HG02870 (cell line): ENCODE measurements around the gene SIRT7.
A peak's percentile ranks its signal among the peaks of the same experiment; 100 is the strongest.

ENCODE experiments used
- ATAC-seq: cut with Tn5 transposase; IDR thresholded peaks from one replicate; pipeline ENCODE4 v1.9.1; 2021; ENCODE audit warnings: mild to moderate bottlenecking, moderate library complexity; ENCODE audit not compliant: unreplicated experiment

Gene SIRT7

DNA sequence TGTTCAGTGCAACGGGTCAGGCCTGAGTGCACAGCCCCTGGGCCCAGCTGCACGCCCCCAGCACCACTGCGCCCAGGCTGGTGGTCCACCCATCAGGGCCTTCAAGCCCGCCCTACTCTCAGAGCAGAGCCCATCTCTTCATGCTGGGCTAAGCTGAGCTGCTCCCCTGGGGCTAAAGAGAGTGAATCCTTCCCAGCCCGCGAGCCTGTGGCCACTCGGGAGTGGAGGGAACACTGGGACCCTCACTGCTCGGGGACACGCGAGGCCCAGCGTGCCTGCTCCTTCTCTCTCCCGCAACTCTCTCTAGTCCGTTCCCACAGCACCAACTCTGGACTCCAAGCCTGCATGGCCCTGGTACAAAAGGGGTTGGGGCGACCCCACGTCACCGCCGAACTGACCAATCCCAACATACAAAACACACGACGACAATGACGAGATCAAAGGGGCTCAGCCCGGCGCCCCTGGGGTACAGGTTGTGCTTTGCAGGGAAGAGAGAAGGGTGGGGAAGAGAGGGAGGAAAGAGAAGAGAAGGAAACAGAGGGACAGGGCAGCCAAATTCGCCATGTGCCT, 4.1 kb upstream of the SIRT7 start:
- no peak for ATAC-seq

DNA sequence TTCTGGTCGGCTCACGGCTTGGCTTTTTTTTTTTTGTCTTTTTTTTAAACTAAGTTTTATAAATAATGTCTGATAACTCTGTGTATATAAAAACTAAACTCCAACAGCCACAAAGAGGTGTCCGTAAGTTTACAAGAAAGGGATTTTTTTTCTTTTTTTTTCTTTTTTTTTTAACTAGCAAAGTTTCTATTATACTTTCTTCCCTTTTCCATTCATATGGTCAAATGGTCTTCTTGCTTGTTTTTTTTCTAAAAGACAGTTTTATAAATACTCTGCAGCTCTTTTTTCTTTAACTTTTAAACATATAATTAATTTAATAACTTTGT, 3.5 kb upstream of the SIRT7 start:
- ATAC-seq: no peak

DNA sequence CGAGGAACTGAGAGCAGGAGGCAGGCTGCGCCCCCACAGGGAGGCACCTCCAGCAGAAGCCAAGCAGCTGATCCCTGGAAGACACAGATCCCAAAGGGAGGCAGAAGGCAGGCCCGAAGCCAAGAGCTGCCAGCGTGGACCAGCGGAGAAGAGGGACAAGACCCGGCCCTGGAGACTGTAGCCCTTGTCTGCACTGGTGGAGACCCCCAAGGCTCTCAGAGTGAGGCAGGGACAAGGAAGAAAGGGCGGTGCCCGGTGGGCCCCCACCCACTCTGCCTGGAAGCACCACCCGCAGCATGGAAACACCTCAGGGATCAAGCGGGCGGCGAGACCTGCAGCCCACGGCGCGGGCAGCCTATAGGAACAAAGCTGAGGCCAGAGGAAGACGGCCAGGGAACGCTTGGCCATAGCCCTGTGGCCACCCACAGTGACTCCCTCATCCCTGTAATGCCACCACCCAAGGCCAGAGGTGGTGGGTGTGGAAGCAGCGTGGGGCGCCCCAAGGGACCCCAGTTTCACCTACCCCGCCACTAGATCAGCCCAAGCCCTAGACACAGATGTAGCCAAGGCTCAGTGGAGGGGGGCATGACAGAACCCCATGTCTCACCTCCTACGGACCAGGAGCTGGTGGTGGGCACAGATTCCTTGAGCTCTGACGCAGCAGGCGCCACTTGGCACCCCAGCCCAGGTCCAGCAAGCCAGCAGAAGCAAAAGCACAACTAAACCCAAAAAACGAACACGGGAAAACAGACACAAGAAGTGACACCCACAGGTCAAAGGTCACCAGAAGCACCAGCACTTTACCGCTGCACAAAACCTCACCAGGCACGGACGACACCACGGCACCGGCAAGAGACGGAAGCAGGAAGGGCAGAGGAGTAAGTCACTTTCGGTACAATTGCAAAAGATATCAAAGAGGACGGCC, 2.9 kb upstream of the SIRT7 start:
- no peak for ATAC-seq

DNA sequence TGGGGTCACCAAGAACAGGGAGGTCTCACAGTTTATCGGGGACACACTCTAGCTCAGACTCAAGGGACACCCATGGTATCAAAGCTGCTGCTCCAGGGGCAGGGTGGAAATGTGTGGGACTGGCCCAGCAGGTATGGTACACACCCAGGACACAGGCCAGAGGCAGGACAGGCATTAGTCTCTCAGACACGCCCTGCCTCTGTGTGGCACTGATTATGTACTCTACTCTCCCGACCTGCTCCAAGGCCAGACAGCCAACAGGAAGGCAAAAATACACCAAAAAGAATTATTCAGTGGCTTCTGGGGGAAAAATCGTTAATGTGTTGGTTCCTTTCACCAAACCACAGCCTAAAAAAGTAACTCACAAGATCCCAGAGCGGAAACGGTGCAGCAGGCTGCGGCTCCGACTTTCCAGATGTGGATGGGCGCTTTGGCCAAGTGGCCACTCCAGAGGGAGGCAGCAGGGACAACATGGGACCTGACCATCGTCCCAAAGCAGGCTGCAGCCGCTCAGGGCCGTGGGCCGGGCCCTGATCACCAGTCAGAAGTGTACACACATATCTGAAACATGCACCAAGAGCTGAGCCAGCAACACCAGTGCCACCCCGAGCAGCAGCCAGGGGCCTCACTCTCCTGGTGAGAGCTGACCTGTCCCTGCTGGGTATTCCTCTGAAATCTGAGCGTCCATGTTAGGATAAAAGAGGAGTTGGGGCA, 1.0 kb upstream of the SIRT7 start:
- ATAC-seq: no peak

DNA sequence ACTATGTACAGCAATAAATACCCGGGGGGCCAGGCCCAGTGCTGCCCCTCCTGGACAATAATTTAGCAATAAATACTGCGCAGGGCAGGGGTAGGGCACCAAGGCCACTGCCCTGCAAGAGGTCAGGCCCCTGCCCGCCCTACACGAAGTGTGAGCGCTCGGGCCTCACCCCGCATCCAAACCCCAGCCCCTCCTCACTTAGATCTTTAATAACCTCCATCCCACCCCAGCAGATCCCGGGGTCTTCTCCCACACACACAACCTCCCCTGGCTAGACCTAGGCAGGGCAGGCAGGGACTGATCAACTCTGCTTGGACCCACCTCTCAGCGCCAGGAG, 325 bp upstream of the SIRT7 start:
- ATAC-seq: peak; percentile 7

DNA sequence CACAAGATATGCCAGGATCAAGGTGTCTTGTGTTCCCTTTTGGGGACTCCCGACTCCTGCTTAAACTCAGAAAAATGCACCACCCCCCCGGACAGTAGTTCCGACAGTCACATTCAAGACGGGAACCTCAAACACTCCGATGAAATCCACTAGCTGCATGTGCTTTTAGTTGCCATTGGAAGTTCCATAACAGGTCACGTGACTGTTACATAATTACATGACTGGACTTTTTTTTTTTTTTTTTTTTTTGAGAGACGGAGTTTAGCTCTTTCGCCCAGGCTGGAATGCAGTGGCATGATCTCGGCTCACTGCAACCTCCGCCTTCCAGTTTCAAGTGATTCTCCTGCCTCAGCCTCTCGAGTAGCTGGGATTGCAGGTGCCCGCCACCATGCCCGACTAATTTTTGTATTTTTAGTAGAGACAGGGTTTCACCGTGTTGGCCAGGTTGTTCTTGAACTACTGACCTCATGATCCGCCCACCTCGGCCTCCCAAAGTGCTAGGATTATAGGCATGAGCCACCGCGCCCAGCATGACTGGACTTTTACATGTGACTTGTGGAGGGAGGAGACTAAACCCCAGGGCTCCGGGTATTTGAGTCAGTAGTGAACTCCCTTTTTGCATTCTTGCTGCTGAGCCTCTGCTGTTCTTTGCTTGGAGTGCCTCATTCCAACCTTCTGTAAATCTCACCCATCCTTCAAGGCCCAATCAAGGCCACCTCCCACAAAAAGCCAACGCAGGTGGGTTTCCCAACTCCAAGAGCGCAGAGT, 1.6 kb downstream of the SIRT7 start:
- no peak for ATAC-seq

DNA sequence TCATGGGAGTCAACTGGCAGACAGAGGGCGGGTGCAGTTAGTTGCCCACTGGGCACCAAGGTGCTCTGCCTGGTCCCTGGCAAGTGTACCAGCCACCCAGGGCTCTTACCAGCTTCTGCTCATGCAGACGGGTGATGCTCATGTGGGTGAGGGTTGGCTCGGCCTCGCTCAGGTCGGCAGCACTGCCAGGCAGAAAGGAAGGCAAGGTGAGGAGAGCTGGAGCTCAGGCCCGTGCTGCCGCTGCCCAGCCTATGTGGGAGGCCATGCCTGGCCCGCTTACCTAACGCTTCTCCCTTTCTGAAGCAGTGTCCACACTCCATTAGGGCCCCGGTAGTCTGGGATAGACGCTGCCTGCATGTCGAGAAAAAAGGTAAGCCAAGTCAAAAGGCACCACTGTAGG, 2.6 kb downstream of the SIRT7 start:
- ATAC-seq: no peak

DNA sequence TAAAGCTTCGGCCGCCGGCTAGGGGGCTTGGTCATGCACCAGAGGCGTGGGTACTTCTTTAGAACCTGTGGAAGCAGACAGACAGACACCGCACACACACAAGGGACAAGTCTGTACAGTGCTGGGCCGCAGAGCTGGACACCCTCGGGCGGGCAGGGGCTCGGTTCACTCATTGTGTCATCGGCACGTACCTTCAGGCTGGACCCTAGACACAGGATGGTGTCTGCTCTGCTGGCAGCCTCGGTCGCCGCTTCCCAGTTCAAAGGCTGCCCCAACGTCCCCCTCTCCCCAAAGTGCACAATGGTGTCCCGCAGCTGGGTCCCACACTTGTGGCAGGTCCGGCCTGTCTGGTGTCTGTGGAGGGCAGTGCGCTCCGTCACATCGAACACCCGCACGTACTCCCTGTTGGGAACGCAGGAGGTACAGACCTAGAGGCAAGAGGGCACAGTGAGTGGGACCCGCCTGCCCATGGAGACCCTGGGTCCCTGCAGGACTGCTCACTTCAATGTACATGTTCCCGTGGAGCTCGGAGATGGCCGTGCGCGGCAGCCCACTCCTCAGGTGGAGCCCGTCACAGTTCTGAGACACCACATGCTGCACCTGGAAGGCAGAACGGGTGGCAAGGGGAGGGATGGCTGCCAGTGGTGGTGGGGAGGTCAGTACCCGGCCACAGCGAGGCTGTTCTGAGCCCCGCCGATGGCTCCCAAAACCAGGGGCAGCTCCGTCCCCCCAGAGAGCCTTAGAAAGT, 3.7 kb downstream of the SIRT7 start:
- ATAC-seq: no peak

DNA sequence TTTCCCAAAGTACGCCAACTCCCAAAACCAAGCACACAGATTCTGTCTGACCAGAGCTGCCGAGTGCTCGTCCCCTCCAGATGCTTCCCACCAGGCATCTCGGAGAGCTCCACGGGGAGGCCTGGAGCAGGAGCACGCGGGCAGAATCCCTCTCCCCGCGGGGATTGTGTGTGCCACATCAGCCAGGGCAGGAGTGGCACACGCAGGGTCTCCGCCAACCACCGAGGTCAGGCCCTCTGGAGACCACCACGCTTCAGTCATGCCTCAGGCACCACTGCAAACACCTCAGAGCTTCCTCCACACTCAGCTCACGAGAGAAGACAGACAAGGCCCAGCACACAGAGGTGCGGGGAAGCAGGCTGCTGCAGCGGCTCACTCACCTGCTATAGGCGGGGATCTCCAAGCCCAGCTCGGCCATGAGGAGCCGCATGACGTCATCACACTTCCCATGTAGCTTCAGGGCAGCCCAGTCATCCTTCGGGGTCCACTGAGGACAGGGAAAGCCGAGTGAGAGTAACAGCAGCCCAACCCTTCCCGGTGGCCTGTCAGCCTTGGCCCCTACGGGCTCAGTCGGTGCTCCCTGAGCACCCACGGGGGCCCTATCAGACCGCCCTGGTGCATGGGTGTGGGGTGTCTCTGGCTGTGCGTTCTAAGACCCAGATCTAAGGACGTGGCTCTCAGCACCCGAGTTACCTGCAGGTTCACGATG, 4.4 kb downstream of the SIRT7 start:
- ATAC-seq: no peak

DNA sequence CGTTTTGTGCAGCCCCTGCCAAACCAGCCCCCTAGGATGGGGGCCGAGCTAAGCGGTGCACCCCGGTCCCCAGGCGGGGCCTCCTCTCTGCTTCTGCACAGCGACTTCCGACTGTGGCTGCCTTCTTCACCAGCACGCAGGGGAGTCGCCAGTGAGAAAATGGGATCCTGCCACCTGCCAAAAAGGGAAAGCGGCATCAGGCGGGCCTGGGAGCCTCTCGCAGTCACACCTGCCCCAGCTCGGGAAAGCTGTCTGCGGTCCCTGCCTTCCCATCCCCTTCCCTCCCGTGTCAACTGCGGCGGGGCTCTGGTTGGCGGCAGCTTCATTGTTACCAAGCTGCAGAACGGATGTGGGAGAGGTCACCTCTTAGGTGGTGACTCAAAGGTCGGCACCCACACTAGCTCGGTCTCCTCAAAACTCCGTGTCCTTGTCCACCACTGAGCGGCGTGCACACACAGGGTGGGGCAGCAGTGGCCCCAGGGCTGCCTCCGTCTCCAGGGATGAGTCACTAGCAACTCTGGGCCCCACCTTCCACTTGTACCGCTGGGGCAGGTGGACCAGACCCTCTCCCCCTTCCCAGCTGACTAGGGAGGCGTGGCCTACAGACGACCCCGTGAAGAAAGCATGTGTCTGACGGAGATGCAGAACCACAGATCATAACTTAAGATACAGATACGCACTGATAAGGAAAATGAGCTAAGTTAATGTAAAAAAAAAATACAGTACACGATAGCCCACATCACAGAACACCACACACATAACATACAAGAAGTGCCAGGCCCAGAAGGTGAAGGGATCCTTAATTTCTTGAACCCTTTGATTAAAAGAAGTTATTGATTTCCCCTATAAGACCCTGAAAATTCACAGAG, 5.3 kb downstream of the SIRT7 start:
- ATAC-seq: no peak

DNA sequence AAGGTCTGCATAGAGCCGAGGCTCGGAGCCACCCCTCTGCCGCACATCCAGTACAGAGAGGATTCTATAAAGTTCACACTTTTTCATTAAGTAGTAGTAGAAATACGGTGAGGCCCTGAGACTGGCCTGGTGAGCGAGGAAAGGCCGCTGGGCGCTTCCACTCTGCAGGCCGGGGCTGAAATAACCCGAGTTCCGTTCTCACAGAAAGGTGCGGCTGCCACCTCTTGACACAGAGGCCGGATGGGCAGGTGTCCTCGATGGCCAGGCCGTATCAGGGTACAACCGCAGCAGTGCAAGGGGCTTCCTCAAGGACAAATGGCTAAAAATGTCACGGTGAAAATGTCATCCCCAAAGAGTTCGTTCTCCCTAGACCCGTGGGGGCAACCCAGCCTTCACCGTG, 6.0 kb downstream of the SIRT7 start:
- no peak for ATAC-seq

DNA sequence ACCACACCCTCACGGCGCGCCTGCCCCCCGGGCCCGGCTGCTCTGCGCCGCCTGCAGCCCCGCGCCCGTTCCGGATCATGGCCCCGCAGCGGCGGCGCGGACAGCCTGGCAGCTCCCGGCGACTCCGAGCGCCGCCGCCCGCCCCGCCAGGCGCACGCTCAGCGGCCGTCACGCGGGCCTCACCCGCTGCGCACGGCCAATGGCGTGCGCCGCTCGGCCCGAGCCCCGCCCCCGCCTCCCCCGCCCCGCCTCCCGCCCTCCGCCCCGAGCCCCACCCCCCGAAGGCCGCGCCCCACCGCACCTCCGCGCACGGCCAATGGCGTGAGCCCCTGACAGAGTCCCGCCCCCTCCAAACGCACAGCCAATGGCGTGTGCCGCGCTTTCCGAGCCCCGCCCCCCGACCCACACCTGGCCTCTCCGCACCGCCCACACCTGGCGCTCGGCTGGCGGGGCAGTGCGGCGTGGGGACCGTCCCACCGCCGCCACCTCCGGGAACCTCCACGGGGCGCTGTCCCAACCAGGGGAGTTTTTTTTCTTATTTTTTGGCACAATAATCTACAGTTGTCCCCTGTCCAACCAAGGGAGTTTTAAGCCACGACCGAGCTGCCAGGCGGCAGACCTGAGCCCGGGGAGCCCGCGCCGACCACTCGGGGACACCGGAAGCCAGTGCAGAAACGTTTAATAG, 6.6 kb downstream of the SIRT7 start, which contains the start of gene PCYT2:
Gene PCYT2 (minus strand): TSS at position 123 of the 685 bp plus-strand sequence. CDS start 44 bp downstream, at position 79.
- peak; percentile 65 for ATAC-seq

DNA sequence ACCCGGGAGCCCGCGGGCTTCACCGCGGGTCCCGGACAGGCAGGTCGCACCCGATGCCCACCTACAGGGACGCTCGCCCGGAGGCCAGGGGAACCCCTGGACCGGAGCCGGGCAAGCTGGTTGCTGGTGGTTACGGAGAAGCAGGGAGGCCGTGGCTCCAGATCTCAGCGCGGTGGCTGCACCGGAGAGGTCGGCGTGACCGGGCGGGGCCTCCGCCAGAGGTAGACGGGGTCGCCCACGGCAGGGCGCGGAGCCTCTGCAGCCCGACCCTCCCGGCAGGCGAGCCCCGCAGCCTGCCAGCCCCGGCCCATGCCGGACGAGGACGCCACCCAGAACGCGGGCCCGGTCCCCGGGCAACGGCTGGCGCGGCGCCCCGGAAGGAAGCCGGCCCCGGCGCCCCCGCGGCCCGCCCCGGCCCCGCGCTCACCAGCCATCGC, 7.1 kb downstream of the SIRT7 start:
- ATAC-seq: peak; percentile 21

DNA sequence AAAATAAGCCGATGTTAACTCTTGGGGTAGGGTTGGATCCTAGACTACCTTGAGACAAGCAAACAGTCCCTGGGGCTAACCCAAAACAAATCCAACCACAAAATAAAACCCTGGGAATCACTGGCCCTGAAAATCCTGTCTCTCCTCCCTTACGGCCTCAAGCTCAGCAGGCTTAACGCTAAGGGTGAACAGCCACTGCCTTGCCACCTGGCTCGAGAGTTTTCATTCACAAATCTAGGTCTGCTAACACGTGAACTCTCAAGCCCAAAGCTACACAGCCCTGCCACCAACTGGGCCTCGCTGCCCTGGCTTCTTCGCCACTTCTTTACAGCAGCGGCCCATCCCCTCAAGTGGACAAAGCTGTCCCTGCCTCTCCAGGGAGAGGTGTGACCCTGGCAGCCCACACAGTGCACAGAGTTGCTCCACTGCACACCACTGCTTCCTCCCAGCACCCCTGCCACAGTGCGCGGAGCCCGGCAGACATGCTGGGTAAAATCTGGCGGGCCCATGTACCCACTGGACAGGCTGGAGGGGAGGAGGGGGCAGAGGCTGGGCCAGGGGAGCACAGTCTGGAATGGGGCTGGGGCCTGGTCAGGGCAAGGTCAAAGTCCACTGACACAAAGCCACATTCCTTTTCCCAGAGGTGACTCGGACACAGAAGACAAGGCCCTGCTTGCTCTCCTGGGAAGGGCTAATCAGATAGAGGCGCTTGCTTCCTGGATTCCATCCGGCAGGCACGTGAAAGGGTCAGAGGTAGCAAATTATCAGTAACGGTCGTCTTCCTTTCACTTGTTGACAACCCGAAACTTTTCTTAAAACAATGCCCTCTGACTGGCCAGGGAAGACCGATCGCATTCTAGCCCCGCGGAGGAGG, 7.8 kb downstream of the SIRT7 start:
- ATAC-seq: no peak

DNA sequence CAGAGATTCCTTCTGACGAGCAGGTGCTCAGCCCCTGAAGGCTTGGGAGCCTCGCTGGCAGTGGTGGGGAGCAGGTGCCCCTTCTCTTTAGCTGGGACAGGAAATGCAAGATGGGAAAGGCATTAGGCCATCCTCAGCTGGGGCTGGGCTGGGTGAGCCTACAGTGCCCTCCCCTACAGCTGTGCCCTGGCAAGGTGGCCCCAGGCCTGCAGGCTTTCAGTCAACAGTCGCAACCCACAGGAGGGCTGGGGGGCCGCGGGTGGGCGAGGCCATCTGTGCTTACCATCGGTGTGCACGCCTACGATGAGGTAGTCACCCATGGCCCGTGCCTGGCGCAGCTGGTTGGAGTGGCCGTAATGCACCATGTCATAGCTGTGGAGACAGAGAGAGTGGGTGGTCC, 8.7 kb downstream of the SIRT7 start:
- no peak for ATAC-seq

DNA sequence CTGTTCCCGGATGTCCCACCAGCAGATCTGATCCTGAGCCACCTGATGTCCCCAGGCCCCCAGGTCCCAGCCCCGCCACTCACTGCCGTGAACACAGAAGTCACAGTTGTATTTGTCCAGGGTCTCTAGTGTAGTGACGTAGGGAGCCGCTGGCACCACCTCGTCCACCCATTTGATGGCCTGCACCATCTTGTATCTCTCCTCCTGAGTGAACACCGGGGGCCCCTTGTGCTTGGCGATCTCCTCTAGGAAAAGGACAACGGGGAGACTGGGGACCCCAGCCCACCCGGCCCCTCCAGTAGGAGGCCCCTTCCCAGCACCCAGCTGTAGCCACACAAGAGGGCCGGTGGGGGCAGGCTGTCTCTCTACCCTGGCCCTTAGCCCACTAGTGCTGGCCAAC, 9.2 kb downstream of the SIRT7 start:
- ATAC-seq: no peak
